Mesenchymal stem cell (in vitro differentiated cells and primary cell): Measurements from ENCODE around the gene INO80B.

Source experiments
- DNase-seq: peaks from one replicate; pipeline ENCODE4 v3.0.0-alpha.2; 2013
- H2AFZ ChIP-seq: one replicate; pipeline ENCODE4 v1.6.1; 2013; ENCODE audit warnings: low read depth, mild to moderate bottlenecking, control low read depth, inconsistent platforms, low read length, moderate library complexity
- H2AK5ac ChIP-seq: 2 replicates; pipeline ENCODE4 v1.6.1; 2013; ENCODE audit warnings: low read length, moderate library complexity, mild to moderate bottlenecking, inconsistent platforms; ENCODE audit not compliant: severe bottlenecking
- H2BK120ac ChIP-seq: one replicate; pipeline ENCODE4 v1.6.1; 2013; ENCODE audit warnings: low read depth, mild to moderate bottlenecking, inconsistent platforms, low read length, moderate library complexity
- H2BK12ac ChIP-seq, 2 experiments: one replicate each; pipeline ENCODE4 v1.6.1; 2013; ENCODE audit warnings: inconsistent platforms in 2 of 2, low read length in 2 of 2, mild to moderate bottlenecking in 2 of 2, moderate library complexity in 2 of 2, control low read depth in 1 of 2
- H2BK15ac ChIP-seq: one replicate; pipeline ENCODE4 v1.6.1; 2013; ENCODE audit warnings: mild to moderate bottlenecking, low read depth, inconsistent platforms; ENCODE audit not compliant: poor library complexity, severe bottlenecking
- H2BK5ac ChIP-seq: 2 replicates; pipeline ENCODE4 v1.6.1; 2013; ENCODE audit warnings: low read depth, mild to moderate bottlenecking, low read length, control low read depth, inconsistent platforms; ENCODE audit not compliant: poor library complexity, severe bottlenecking
- H3K14ac ChIP-seq, 2 experiments: one replicate each; pipeline ENCODE4 v1.6.1; 2013; ENCODE audit warnings: inconsistent platforms in 2 of 2, low read length in 2 of 2, control low read depth in 1 of 2, mild to moderate bottlenecking in 1 of 2, moderate library complexity in 1 of 2
- H3K18ac ChIP-seq, 2 experiments: one replicate each; pipeline ENCODE4 v1.6.1; 2013; ENCODE audit warnings: inconsistent platforms in 2 of 2, low read length in 2 of 2, control low read depth in 1 of 2, low read depth in 1 of 2, mild to moderate bottlenecking in 1 of 2
- H3K23ac ChIP-seq, 2 experiments: one replicate each; pipeline ENCODE4 v1.6.1; 2013; ENCODE audit warnings: inconsistent platforms in 2 of 2, low read length in 2 of 2, mild to moderate bottlenecking in 2 of 2, moderate library complexity in 2 of 2, control low read depth in 1 of 2
- H3K27ac ChIP-seq: 2 replicates; pipeline ENCODE4 v1.5.1; 2013; ENCODE audit warnings: mild to moderate bottlenecking, moderate library complexity, low read length, control low read depth, inconsistent platforms; ENCODE audit not compliant: poor library complexity, severe bottlenecking
- H3K27me3 ChIP-seq, 2 experiments: 2 replicates each; pipeline versions ENCODE4 v1.6.1 to v1.7.0; 2013; ENCODE audit warnings: low read length in 2 of 2, mild to moderate bottlenecking in 2 of 2, moderate library complexity in 2 of 2, control low read depth in 1 of 2, inconsistent platforms in 1 of 2; ENCODE audit not compliant: control insufficient read depth in 1 of 2, insufficient read depth in 1 of 2
- H3K36me3 ChIP-seq, 2 experiments: 2 replicates each; pipeline versions ENCODE4 v1.6.1 to v1.7.0; 2013; ENCODE audit warnings: low read length in 2 of 2, control low read depth in 1 of 2, inconsistent platforms in 1 of 2, low read depth in 1 of 2, mild to moderate bottlenecking in 1 of 2; ENCODE audit not compliant: insufficient read depth in 2 of 2, control insufficient read depth in 1 of 2
- H3K4ac ChIP-seq, 2 experiments: one replicate each; pipeline ENCODE4 v1.6.1; 2013; ENCODE audit warnings: inconsistent platforms in 2 of 2, low read length in 2 of 2, mild to moderate bottlenecking in 2 of 2, moderate library complexity in 2 of 2, control low read depth in 1 of 2, low read depth in 1 of 2
- H3K4me1 ChIP-seq: 2 replicates; pipeline ENCODE4 v1.6.1; 2013; ENCODE audit warnings: low read depth, low read length, control low read depth; ENCODE audit not compliant: control insufficient read depth, insufficient read depth
- H3K4me2 ChIP-seq: 2 replicates; pipeline ENCODE4 v1.6.1; 2013; ENCODE audit warnings: low read length, mild to moderate bottlenecking, inconsistent platforms; ENCODE audit not compliant: poor library complexity, severe bottlenecking
- H3K4me3 ChIP-seq, 2 experiments: 2 replicates each; pipeline versions ENCODE4 v1.5.1 to v1.7.0; 2013; ENCODE audit warnings: low read length in 2 of 2, mild to moderate bottlenecking in 2 of 2, control low read depth in 1 of 2, low read depth in 1 of 2; ENCODE audit not compliant: insufficient read depth in 1 of 2
- H3K79me1 ChIP-seq: replicated peaks from 2 replicates; pipeline ENCODE4 v1.6.1; 2013; ENCODE audit warnings: mild to moderate bottlenecking, control low read depth, low read length, inconsistent platforms; ENCODE audit not compliant: poor library complexity, severe bottlenecking
- H3K9ac ChIP-seq: 2 replicates; pipeline ENCODE4 v1.7.0; 2013; ENCODE audit warnings: mild to moderate bottlenecking, low read length, moderate library complexity
- H3K9me3 ChIP-seq: 2 replicates; pipeline ENCODE4 v1.7.0; 2013; ENCODE audit warnings: mild to moderate bottlenecking, low read length; ENCODE audit not compliant: control insufficient read depth
- H4K8ac ChIP-seq: one replicate; pipeline ENCODE4 v1.6.1; 2013; ENCODE audit warnings: inconsistent platforms, mild to moderate bottlenecking, low read length, moderate library complexity
- H4K91ac ChIP-seq: one replicate; pipeline ENCODE4 v1.6.1; 2013; ENCODE audit warnings: mild to moderate bottlenecking, low read length, inconsistent platforms
- WGBS: methylation state at CpG from one replicate; pipeline ENCODE4 v1.1.7; 2013; ENCODE audit warnings: mixed read lengths; 5-methylcytosine and 5-hydroxymethylcytosine counted together

The INO80B gene

GRCh38 chr2:74430502-74430901 lies 24.4 kb upstream of the INO80B start:
- Histone ChIP-seq H3K36me3 (peaks cover 61 to 66% of the 10 kb centered on the region in 2 experiments), H3K9me3 (no peaks in the 10 kb centered on the region), H2AFZ (no peak overlapping the region), H3K4me3 (no peak overlapping the region), H3K4ac (no peak overlapping the region), H3K27me3 (no peaks in the 10 kb centered on the region), H2BK12ac (no peak overlapping the region), H3K27ac (no peak overlapping the region), H3K23ac (no peak overlapping the region), H4K91ac (no peak overlapping the region), H3K79me1 (peaks cover 23% of the 10 kb centered on the region), H3K4me2 (no peak overlapping the region), H3K9ac (no peak overlapping the region), H3K18ac (no peak overlapping the region), H2BK15ac (no peak overlapping the region), H2BK5ac (no peak overlapping the region), H4K8ac (no peak overlapping the region), H2AK5ac (no peak overlapping the region), H3K4me1 (peaks cover 12% of the 10 kb centered on the region), H2BK120ac (no peak overlapping the region), H3K14ac (no peak overlapping the region)
- WGBS = 93% methylated on average over 11 of the region's 11 CpGs
- no peak for DNase-seq

DNA sequence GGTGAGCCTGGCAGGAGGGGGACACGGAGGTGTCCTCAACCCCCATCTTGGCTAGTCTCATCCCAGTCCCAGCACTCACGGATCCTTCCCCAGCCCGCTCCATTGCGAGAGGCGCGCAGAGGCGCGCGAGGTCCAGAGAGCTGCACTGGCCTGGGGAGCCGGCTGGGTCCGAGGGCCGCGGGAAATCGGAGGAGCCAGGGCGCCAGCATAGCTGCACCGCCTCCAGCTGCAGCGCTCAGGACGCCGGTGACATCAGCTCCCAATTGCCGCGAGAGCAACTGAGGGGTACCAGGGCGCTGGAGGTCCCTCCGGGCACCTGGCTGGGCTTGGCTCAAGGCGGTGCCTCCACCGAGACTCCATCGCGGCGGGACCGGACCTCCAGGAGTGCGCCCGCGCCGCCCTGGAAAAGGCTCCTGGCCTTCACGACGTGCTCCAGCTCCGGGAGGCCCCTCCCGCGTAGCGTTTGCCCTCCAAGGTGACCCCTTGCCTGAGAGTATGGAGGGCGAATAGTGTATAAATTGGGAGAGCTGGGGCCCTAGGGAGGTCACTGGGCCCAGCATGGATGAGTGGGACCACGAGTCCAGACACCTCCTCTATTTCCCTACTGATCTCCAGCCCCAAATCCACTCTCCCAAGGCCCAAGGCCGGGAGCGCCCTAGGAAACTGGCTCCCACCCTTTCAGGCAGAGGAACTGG lies 18.6 kb upstream of the INO80B start:
- Histone ChIP-seq H3K4ac (no peak overlapping the region), H3K36me3 (peaks cover 15 to 24% of the 10 kb centered on the region in 2 experiments), H4K8ac (no peak overlapping the region), H3K9me3 (no peaks in the 10 kb centered on the region), H3K27me3 (peaks cover 0 to 6% of the 10 kb centered on the region in 2 experiments), H2AK5ac (no peak overlapping the region), H3K23ac (no peak overlapping the region), H3K79me1 (peaks cover 44% of the 10 kb centered on the region), H3K4me1 (peaks cover 19% of the 10 kb centered on the region), H3K4me2 (no peak overlapping the region), H2BK5ac (no peak overlapping the region), H2AFZ (no peak overlapping the region), H3K27ac (no peak overlapping the region), H2BK12ac (no peak overlapping the region), H3K4me3 (no peak overlapping the region), H3K9ac (no peak overlapping the region), H3K18ac (no peak overlapping the region), H3K14ac (no peak overlapping the region), H2BK120ac (no peak overlapping the region), H4K91ac (no peak overlapping the region), H2BK15ac (no peak overlapping the region)
- no peak for DNase-seq
- WGBS = 96% methylated on average over 41 of the region's 43 CpGs

- peaks cover 0 to 12% of the 10 kb centered on the region in 2 experiments for H3K27me3 ChIP-seq
- no peak overlapping the region for H3K14ac ChIP-seq
- DNase-seq = no peak
- no peak overlapping the region for H2BK12ac ChIP-seq
- H2BK5ac ChIP-seq = no peak overlapping the region
- WGBS = 75% methylated on average over 5 of the region's 6 CpGs
- H4K91ac ChIP-seq = no peak overlapping the region
- H3K18ac ChIP-seq = no peak overlapping the region
- no peak overlapping the region for H2AK5ac ChIP-seq
- H3K4me3 ChIP-seq = no peak overlapping the region
- no peak overlapping the region for H2BK120ac ChIP-seq
- H3K23ac ChIP-seq = no peak overlapping the region
- H3K9me3 ChIP-seq = no peaks in the 10 kb centered on the region
- H3K4me2 ChIP-seq = no peak overlapping the region
- peaks cover 24% of the 10 kb centered on the region for H3K4me1 ChIP-seq
- H4K8ac ChIP-seq = no peak overlapping the region
- H3K4ac ChIP-seq = no peak overlapping the region
- H3K27ac ChIP-seq = no peak overlapping the region
- H3K36me3 ChIP-seq = peaks cover 7 to 19% of the 10 kb centered on the region in 2 experiments
- H2AFZ ChIP-seq = no peak overlapping the region
- peaks cover 41% of the 10 kb centered on the region for H3K79me1 ChIP-seq
- no peak overlapping the region for H3K9ac ChIP-seq
- no peak overlapping the region for H2BK15ac ChIP-seq
Measured at GRCh38 chr2:74436848-74437695, 17.8 kb upstream of the INO80B start.

- no peaks in the 10 kb centered on the region for H3K9me3 ChIP-seq
- H2AFZ ChIP-seq = no peak overlapping the region
- no peak overlapping the region for H4K91ac ChIP-seq
- no peak overlapping the region for H3K27ac ChIP-seq
- H3K79me1 ChIP-seq = peaks cover 34% of the 10 kb centered on the region
- H3K4me1 ChIP-seq = peaks cover 28% of the 10 kb centered on the region
- no peak overlapping the region for H3K23ac ChIP-seq
- H2BK12ac ChIP-seq = no peak overlapping the region
- H3K4me2 ChIP-seq = no peak overlapping the region
- H3K18ac ChIP-seq = no peak overlapping the region
- no peak overlapping the region for H2BK5ac ChIP-seq
- H2BK120ac ChIP-seq = no peak overlapping the region
- no peak overlapping the region for H4K8ac ChIP-seq
- H3K27me3 ChIP-seq = peaks cover 0 to 12% of the 10 kb centered on the region in 2 experiments
- no peak overlapping the region for H3K14ac ChIP-seq
- no peak for DNase-seq
- H2BK15ac ChIP-seq = no peak overlapping the region
- no peak overlapping the region for H3K4ac ChIP-seq
- no peak overlapping the region for H2AK5ac ChIP-seq
- H3K9ac ChIP-seq = no peak overlapping the region
- WGBS = 95% methylated on average over 1 of the region's 1 CpG
- H3K36me3 ChIP-seq = peaks cover 5 to 14% of the 10 kb centered on the region in 2 experiments
- H3K4me3 ChIP-seq = no peak overlapping the region
Measured at GRCh38 chr2:74438248-74438647, 16.6 kb upstream of the INO80B start.
